ENCODE data around the gene DYNLT4.
"Not testable (repeated sequence)": the region's sequence is repeated elsewhere in the genome, so short reads cannot be mapped to it uniquely, and the experiment has no call there.

DYNLT4 gene

GRCh38 chr1:44828841-44829440, 21.8 kb upstream of the DYNLT4 start:
- DNase-seq (ENCODE audit: low read depth) = no peak

- no peak for DNase-seq (ENCODE audit: low read depth)
These were observed 21.0 kb upstream of the DYNLT4 start for GRCh38 chr1:44828003-44828651.

GRCh38 chr1:44827197-44828002, 20.2 kb upstream of the DYNLT4 start:
- no peak for DNase-seq (ENCODE audit: low read depth)

GRCh38 chr1:44826375-44827196, 19.4 kb upstream of the DYNLT4 start:
- no peak for DNase-seq (ENCODE audit: low read depth)

- DNase-seq (ENCODE audit: low read depth) = not testable (repeated sequence)
These were observed 17.2 kb upstream of the DYNLT4 start for GRCh38 chr1:44824392-44824791.

GRCh38 chr1:44822981-44823451, 15.9 kb upstream of the DYNLT4 start:
- no peak for DNase-seq (ENCODE audit: low read depth)

- DNase-seq (ENCODE audit: low read depth) = no peak
These were observed 15.1 kb upstream of the DYNLT4 start for GRCh38 chr1:44822131-44822701.

GRCh38 chr1:44821240-44821715, 14.1 kb upstream of the DYNLT4 start:
- no peak for DNase-seq (ENCODE audit: low read depth)

- DNase-seq (ENCODE audit: low read depth) = no peak
These were observed 13.4 kb upstream of the DYNLT4 start for GRCh38 chr1:44820328-44821239.

GRCh38 chr1:44819608-44820327, 12.6 kb upstream of the DYNLT4 start:
- peak; percentile 90 for DNase-seq (ENCODE audit: low read depth)

GRCh38 chr1:44819196-44819607, 12.1 kb upstream of the DYNLT4 start:
- DNase-seq (ENCODE audit: low read depth) = no peak

GRCh38 chr1:44817771-44818495, 10.8 kb upstream of the DYNLT4 start:
- no peak for DNase-seq (ENCODE audit: low read depth)

GRCh38 chr1:44817307-44817706, 10.2 kb upstream of the DYNLT4 start:
- no peak for DNase-seq (ENCODE audit: low read depth)

GRCh38 chr1:44815926-44816325, 8.8 kb upstream of the DYNLT4 start:
- not testable (repeated sequence) for DNase-seq (ENCODE audit: low read depth)

GRCh38 chr1:44812822-44813543, 5.8 kb upstream of the DYNLT4 start:
- no peak for DNase-seq (ENCODE audit: low read depth)

- DNase-seq (ENCODE audit: low read depth) = no peak
These were observed 4.1 kb upstream of the DYNLT4 start for GRCh38 chr1:44811234-44811633.

- DNase-seq (ENCODE audit: low read depth) = not testable (repeated sequence)
These were observed 3.6 kb upstream of the DYNLT4 start for GRCh38 chr1:44810762-44811105.

GRCh38 chr1:44810101-44810761, 3.1 kb upstream of the DYNLT4 start:
- no peak for DNase-seq (ENCODE audit: low read depth)
